Mucosa of descending colon (tissue), 3 donors: ENCODE results near the gene TRIM51G. TPM values are rescaled to one million over a fixed set of nuclear protein-coding genes. Genes with fewer than 3 reads are reported as not detected.
"Not testable (repeated sequence)": the region's sequence is repeated elsewhere in the genome, so short reads cannot be mapped to it uniquely, and the experiment has no call there.

Experiments
- ATAC-seq: fragments of 200-7000 bp; cut with Tn5 transposase; one replicate; pipeline ENCODE4 v1.9.1; 2020; ENCODE audit warnings: mild to moderate bottlenecking, moderate library complexity
- DNase-seq, 3 donors: peaks; one replicate each; pipeline ENCODE4 v3.0.0-alpha.2; 2020
- H3K36me3 ChIP-seq: fragments of 200-600 bp; one replicate; pipeline ENCODE4 v1.8.0; 2021; ENCODE audit warnings: low read depth, mild to moderate bottlenecking
- H3K4me1 ChIP-seq: fragments of 200-600 bp; one replicate; pipeline ENCODE4 v1.8.0; 2021; ENCODE audit warnings: low read depth, mild to moderate bottlenecking
- H3K4me3 ChIP-seq: fragments of 200-600 bp; one replicate; pipeline ENCODE4 v1.8.0; 2021; ENCODE audit warnings: mild to moderate bottlenecking
- H3K9me3 ChIP-seq: fragments of 200-600 bp; one replicate; pipeline ENCODE4 v1.8.0; 2021; ENCODE audit warnings: mild to moderate bottlenecking
- intact Hi-C, 2 donors: fragments of 100-400 bp; cut with DNase I in 1 of 2; cut with micrococcal nuclease in 1 of 2; formaldehyde crosslinking; loops; one replicate each; pipeline versions ENCODE4 v1.11.0 to v1.11.1; 2022; cut with DNase I, micrococcal nuclease
- long read RNA-seq, 2 donors: library from polyadenylated mRNA; unstranded; transcript quantifications; one replicate each; pipeline ENCODE4 v2.0.0, GENCODE V29; 2019 to 2021
- total RNA-seq, 3 donors: library from RNA; stranded (reverse); fragmentation: NEBNext Ultra II Directional in 2 of 3; extraction: Animal tissue kit (Norgen Biotek cat#: 25700) in 2 of 3; gene quantifications; one replicate each; pipeline versions ENCODE4 v1.2.1 to v1.2.4, GENCODE V29; 2021 to 2023
- donor health status: DM: no; HTN: no; CAD: no; lungs with moderate emphysema.
- donor health status: DM: no; HTN: no; CAD: no.
- donor health status: DM: no; HTN: yes; CAD: no.

TRIM51G gene, protein sequence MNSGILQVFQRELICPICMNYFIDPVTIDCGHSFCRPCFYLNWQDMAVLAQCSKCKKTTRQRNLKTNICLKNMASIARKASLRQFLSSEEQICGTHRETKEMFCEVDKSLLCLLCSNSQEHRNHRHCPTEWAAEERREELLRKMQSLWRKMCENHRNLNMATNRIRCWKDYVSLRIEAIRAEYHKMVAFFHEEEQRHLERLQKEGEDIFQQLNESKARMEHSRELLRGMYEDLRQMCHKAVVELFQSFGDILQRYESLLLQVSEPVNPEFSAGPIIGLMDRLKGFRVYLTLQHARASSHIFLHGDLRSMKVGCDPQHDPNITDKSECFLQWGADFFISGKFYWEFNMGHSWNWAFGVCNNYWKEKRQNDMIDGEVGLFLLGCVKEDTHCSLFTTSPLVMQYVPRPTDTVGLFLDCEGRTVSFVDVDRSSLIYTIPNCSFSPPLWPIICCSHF
- not detected for total RNA-seq
- long read RNA-seq, donor 1 = 0 reads
- long read RNA-seq, donor 2 = 0 reads

DNA sequence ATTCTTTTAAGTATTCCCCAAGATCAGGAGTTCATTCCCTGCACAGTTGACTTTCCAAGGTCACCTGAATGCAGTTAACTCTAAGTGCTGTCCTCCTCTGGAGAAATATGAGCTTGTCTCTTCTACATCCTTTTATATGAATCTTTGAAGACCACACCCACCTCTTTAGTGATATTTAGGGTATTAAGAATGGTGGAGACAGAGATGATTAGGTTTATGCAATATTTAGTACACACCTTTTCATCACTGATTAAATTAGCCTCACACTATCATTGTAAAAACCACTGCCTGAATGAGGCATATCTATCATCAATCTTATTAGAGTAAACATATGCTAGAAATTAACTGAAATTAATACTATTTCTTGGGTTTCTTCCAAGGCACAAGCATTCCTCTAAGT lies at the start of gene TRIM51G:
TSS of gene TRIM51G (minus strand) at position 101 of the 400 bp plus-strand sequence. CDS start 2,190 bp downstream, outside the sequence.
- H3K4me1 ChIP-seq, intact Hi-C loops, H3K36me3 ChIP-seq, ATAC-seq, H3K4me3 ChIP-seq, H3K9me3 ChIP-seq, DNase-seq: not testable (repeated sequence)

DNA sequence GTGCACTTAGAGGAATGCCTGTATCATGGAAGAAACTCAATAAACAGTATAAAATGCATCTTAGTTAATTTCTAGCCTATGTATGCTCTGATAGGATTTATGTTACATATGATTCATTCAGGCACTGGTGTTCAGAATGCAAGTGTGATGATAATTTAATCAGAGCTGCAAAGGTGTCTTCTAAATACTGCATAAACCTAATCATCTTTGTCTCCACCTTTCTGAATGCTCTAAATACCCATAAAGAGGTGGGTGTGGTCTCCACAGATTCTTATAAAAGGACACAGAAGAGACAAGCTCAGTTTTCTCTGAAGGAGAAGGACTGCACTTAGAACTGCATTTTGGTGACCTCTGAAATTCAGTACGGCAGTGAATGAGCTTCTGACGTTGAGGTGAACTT lies 44.8 kb upstream of the TRIM51G start, which contains the start of gene TRIM49B:
TSS of gene TRIM49B (plus strand) at position 301 of the 400 bp plus-strand sequence. CDS start 2,777 bp downstream, outside the sequence.
- DNase-seq, H3K36me3 ChIP-seq, H3K4me3 ChIP-seq, ATAC-seq, H3K9me3 ChIP-seq, intact Hi-C loops, H3K4me1 ChIP-seq: not testable (repeated sequence)

DNA sequence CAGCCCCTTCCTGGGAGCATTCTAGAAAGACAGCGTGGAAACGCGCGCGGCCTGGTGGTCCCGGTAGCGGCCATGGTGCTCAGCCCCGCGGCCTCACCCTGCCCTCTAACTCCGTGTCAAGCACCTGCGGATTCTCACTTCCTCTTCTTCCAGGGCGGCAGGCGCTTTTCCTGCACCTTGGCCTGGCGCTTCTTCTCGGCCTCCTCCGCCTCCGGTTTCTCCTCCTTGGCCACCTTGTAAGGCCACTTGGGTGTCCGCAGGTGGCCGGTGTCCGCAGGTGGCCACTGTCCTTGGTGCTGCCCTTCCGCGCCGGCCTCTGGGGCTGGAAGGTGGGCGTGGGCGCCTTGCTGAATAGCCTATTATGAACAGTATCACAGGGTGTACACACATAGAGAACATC lies 15.1 kb downstream of the TRIM51G start:
- DNase-seq, H3K9me3 ChIP-seq, intact Hi-C loops, H3K4me1 ChIP-seq, H3K36me3 ChIP-seq, ATAC-seq, H3K4me3 ChIP-seq: not testable (repeated sequence)

DNA sequence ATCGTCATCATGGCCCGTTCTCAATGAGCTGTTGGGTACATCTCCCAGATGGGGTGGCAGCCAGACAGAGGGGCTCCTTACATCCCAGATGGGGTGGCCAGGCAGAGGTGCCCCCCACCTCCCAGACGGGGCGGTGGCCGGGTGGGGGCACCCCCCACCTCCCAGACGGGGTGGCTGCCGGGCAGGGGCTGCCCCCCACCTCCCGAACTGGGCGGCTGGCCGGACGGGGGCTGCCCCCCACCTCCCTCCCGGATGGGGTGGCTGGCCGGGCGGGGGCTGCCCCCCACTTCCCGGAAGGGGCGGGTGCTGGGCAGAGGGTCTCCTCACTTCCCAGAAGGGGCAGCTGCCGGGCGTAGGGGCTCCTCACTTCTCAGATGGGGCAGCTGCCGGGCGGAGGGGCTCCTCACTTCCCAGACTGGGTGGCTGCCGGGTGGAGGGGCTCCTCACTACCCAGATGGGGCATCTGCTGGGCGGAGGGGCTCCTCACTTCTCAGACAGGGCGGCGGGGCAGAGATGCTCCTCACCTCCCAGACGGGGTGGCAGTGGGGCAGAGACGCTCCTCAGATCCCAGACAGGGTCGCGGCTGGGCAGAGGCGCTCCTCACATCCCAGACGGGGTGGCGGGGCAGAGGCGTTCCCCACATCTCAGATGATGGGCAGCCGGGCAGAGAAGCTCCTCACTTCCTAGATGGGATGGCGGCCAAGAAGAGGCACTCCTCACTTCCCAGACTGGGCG lies 28.2 kb downstream of the TRIM51G start:
- DNase-seq, H3K4me1 ChIP-seq, H3K36me3 ChIP-seq, ATAC-seq, H3K4me3 ChIP-seq, intact Hi-C loops, H3K9me3 ChIP-seq: not testable (repeated sequence)

DNA sequence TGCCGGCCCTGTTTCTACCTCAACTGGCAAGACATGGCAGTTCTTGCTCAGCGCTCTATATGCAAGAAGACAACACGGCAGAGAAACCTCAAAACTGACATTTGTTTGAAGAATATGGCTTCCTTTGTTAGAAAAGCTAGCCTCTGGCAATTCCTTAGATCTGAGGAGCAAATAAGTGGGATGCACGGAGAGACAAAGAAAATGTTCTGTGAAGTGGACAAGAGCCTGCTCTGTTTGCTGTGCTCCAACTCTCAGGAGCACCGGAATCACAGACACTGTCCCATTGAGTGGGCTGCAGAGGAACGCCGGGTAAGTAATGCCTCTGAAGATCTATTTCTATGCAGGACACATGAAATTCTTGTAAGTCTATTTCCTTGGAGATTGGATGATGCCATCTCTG lies 37.9 kb downstream of the TRIM51G start:
- ATAC-seq, intact Hi-C loops, DNase-seq, H3K4me3 ChIP-seq, H3K4me1 ChIP-seq, H3K36me3 ChIP-seq, H3K9me3 ChIP-seq: not testable (repeated sequence)

Other genes starting within 250 kb of the TRIM51G start
- gene TRIM49B, start 44.9 kb upstream of the TRIM51G start, total RNA-seq = not detected
- not detected for gene TRIM64C, start 75.2 kb upstream of the TRIM51G start, total RNA-seq
- gene FOLH1, start 224.7 kb upstream of the TRIM51G start, total RNA-seq = 1 to 10 TPM in 2 of 3 donors, under 1 TPM in 1; 0.34 to 1.4 (median 1.0) TPM